ENCODE measurements around the gene PHB1. TPM values are rescaled to one million over a fixed set of nuclear protein-coding genes. Genes with fewer than 3 reads are reported as not detected.

The PHB1 gene
- total RNA-seq, 1 experiment from 2014 or later, result 325 TPM

DNA sequence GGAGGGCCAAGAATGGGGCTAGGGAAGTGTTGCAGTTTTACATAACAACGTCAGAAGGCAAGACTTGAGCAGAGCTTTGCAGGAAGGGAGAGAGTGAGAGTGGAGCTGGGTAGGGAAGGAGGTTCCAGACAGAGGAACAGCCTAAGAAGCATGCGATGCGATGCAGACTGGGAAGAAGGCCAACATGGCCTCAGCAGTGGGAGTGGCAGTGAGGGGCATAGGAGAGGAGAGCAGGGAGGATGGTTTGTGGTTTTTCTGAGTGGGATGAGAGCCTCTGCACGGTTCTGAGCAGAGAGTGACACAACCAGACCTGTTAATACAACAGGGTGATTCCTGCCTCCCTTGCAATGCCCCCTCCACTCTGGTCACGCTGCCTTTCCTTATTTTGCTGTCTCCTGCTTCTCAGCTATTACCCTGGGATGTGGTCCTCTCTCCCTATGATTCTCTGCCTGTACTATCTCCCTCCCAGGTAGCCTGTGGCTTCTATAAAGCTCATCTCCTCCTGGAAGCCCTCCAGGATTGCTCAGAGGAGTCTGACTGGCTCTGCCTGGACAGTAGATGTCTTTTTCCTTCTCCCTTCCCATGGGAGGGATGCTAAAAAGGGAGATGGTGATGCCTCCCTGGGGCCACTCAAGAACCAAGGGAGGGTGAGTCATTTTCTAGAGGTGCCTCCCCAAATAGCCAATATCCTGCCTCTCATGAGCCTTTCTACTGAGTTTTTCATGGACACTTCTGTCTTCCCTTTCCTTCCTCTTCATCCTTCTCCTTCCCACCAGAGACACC is 41.7 kb upstream of the PHB1 start:
- TF ChIP-seq CTCF (conservative IDR thresholded peaks at IDR 0.05), result no peak
- H3K56ac ChIP-seq (ENCODE audit: insufficient read length, low read depth, low read length), result no peak overlapping the region
- H3K9ac ChIP-seq (ENCODE audit: extremely low read depth, insufficient read length, low read length), result no peak overlapping the region
- no CpG with 5 or more reads among the region's 5 CpGs for WGBS (ENCODE audit: extremely low coverage, insufficient read length, low lambda C conversion rate)
- no peaks in the 10 kb centered on the region for H3K9me3 ChIP-seq (ENCODE audit: control insufficient read depth, low read depth, low read length)
- no peak overlapping the region for H2BK120ac ChIP-seq (ENCODE audit: low read depth, low read length, poor library complexity, severe bottlenecking)
- Mint-ChIP-seq H3K4me1 (peaks cover 46 to 49% of the 10 kb centered on the region in 2 experiments), H3K4me3 (no peak overlapping the region; a peak in 1 of 5 replicates), H3K9me3 (no peaks in the 10 kb centered on the region; a peak in 1 of 5 replicates), H3K36me3 (ENCODE audit: insufficient read depth in 1 of 3, low read depth in 3 of 3) (no peaks in the 10 kb centered on the region), H3K27ac (peak overlapping the region in 1 of 3 experiments; percentile 3; a peak in 2 of 7 replicates), H3K27me3 (ENCODE audit: low read depth) (peaks cover 18% of the 10 kb centered on the region)
- H2AK5ac ChIP-seq (ENCODE audit: insufficient read length, low read length), result no peak overlapping the region
- H2BK12ac ChIP-seq (ENCODE audit: insufficient read length, low read depth, low read length), result no peak overlapping the region
- H4K5ac ChIP-seq (ENCODE audit: insufficient read length, low read depth, low read length), result no peak overlapping the region
- peak overlapping the region; percentile 49 for H3K18ac ChIP-seq (ENCODE audit: insufficient read length, low read depth, low read length)
- no peak overlapping the region for H4K8ac ChIP-seq (replicated peaks; ENCODE audit: insufficient read length, low read depth, low read length)
- no peaks in the 10 kb centered on the region for H4K20me1 ChIP-seq (ENCODE audit: control insufficient read depth, insufficient read depth, insufficient read length)
- no peak overlapping the region for H2BK15ac ChIP-seq (ENCODE audit: low read depth, low read length)
- H3K4ac ChIP-seq (ENCODE audit: low read depth, low read length), result no peak overlapping the region
- H3K23me2 ChIP-seq (ENCODE audit: insufficient read length, low read depth, low read length, poor library complexity, severe bottlenecking), result no peaks in the 10 kb centered on the region
- H3K79me1 ChIP-seq (ENCODE audit: insufficient read depth, low read depth, low read length, poor library complexity, severe bottlenecking), result no peaks in the 10 kb centered on the region
- H3K4me2 ChIP-seq (ENCODE audit: insufficient read depth, insufficient read length, low read length), result peak overlapping the region; percentile 10
- no peak overlapping the region for H3T11ph ChIP-seq (ENCODE audit: low read length)
- no peak overlapping the region for H2AFZ ChIP-seq (ENCODE audit: low read length)
- peaks cover 8% of the 10 kb centered on the region; the same call in 1 of the 2 replicates for H3K4me1 ChIP-seq (ENCODE audit: insufficient read depth, low read length)
- 0 out of 2 replicates have a peak overlapping the region, but pooled peaks have one; percentile 31 for H3K14ac ChIP-seq (ENCODE audit: insufficient read depth, low read length)
- no peaks in the 10 kb centered on the region; the same call in 1 of the 2 replicates for H3K27me3 ChIP-seq (ENCODE audit: insufficient read depth, low read length)
- no peaks in the 10 kb centered on the region for H3K79me2 ChIP-seq (ENCODE audit: insufficient read depth, low read length)
- DNase-seq, result no peak
- H2BK5ac ChIP-seq (ENCODE audit: insufficient read length, low read length), result no peak overlapping the region
- no peak overlapping the region for H3K27ac ChIP-seq (ENCODE audit: insufficient read length, low read depth, low read length)
- no peak overlapping the region for H3K23ac ChIP-seq (ENCODE audit: insufficient read length, low read depth, low read length)
- H4K91ac ChIP-seq (ENCODE audit: insufficient read length, low read depth, low read length), result no peak overlapping the region
- H2BK20ac ChIP-seq (ENCODE audit: low read depth, low read length, poor library complexity, severe bottlenecking), result no peak overlapping the region

Measured in H9 (cell line).